Epithelial cell of esophagus (primary cell): Measurements from ENCODE around the gene PPP1R26.

ENCODE experiments used
- DNase-seq: peaks from one replicate; pipeline ENCODE4 v3.0.0; 2010; ENCODE audit warnings: low read depth
- H3K4me3 ChIP-seq: 2 replicates; pipeline ENCODE4 v1.5.1; 2011; ENCODE audit warnings: mild to moderate bottlenecking, low read length, control low read depth
- TF ChIP-seq, protein P1 (sequence below): IDR thresholded peaks from 2 replicates; pipeline ENCODE4 v1.5.1; 2011; ENCODE audit warnings: low read depth, mild to moderate bottlenecking, low read length, control low read depth, inconsistent platforms; ENCODE audit not compliant: insufficient read depth; ENCODE audit errors: missing control alignments

PPP1R26 gene

GRCh38 chr9:135515083-135515951 lies 35.7 kb downstream of the PPP1R26 start:
- no peak for DNase-seq
- TF ChIP-seq, protein P1, sequence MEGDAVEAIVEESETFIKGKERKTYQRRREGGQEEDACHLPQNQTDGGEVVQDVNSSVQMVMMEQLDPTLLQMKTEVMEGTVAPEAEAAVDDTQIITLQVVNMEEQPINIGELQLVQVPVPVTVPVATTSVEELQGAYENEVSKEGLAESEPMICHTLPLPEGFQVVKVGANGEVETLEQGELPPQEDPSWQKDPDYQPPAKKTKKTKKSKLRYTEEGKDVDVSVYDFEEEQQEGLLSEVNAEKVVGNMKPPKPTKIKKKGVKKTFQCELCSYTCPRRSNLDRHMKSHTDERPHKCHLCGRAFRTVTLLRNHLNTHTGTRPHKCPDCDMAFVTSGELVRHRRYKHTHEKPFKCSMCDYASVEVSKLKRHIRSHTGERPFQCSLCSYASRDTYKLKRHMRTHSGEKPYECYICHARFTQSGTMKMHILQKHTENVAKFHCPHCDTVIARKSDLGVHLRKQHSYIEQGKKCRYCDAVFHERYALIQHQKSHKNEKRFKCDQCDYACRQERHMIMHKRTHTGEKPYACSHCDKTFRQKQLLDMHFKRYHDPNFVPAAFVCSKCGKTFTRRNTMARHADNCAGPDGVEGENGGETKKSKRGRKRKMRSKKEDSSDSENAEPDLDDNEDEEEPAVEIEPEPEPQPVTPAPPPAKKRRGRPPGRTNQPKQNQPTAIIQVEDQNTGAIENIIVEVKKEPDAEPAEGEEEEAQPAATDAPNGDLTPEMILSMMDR: no peak
- no peak overlapping the region for H3K4me3 ChIP-seq

DNA sequence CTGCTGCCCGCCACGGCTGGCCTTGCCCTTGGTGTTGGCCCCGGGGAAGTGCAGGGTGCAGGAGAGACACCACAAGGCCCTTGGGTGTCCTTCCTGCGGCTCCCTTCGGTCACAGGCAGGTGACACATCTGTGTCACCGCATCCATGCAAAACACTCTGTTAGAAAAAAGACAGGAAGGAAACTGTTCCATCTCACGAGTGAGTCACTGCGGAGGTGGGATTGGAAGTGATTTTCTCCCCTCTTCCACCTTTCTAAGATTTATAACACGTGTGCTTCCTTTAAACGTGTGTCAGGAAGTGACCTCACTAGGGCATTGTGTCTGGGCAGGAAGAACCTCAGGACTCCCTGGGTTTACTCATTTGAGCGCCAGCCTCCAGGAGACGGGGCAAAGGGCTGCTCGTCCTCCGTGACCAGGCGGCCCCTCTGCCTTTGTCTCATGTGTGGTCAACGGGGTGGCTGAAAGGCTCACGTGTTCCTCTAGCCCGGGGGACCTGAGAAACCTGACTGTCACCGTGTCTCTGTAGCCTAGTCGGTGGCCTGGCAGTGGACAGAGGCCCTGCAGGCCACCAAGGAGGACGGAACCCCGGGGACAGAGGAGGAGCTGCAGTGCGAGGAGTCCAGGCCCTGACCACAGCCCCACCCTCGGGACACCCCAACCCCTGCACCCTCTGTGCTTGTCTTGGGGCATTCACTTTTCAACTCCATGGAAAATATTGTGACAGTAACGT lies 36.7 kb downstream of the PPP1R26 start:
- TF ChIP-seq, protein P1: no peak
- H3K4me3 ChIP-seq: no peak overlapping the region
- DNase-seq: no peak

GRCh38 chr9:135517407-135517822 lies 37.8 kb downstream of the PPP1R26 start:
- no peak overlapping the region for H3K4me3 ChIP-seq
- TF ChIP-seq, protein P1: no peak
- no peak for DNase-seq

DNA sequence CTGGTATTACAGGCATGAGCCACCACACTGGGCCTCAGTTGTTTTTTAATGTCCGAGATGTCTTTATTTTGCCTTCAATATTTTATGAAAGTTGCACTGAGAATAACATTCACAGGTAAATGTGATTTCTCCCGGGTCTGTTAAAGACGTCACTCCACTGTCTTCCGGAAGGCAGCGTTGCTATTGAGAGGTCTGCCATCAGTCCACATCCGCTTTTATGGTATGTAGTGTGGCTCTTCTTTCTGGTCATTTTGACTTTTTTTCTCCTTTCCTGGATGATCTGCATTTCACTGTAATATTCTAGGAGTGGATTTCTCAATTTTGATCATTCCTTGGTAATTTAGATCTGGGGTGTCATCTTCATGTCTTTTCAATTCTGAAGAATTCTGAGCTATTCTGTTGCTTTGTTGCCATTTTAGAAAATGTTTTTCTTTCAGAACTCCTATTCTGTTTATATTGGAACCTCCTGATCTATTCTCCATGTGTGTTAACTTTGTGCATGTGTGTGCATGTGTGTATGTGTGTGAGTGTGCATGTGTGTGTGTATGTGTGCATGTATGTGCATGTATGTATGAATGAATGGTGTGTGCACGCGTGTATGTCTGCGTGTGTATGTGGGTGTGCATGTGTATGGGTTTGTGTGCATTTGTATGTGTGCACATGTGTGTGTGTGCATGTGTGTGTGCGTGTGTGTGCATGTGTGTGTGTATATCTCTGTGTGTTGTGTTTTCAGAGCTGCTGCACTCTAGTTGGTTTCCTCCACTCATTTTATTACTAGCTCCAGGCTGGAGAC lies 39.8 kb downstream of the PPP1R26 start:
- DNase-seq: no peak
- TF ChIP-seq, protein P1: no peak

DNA sequence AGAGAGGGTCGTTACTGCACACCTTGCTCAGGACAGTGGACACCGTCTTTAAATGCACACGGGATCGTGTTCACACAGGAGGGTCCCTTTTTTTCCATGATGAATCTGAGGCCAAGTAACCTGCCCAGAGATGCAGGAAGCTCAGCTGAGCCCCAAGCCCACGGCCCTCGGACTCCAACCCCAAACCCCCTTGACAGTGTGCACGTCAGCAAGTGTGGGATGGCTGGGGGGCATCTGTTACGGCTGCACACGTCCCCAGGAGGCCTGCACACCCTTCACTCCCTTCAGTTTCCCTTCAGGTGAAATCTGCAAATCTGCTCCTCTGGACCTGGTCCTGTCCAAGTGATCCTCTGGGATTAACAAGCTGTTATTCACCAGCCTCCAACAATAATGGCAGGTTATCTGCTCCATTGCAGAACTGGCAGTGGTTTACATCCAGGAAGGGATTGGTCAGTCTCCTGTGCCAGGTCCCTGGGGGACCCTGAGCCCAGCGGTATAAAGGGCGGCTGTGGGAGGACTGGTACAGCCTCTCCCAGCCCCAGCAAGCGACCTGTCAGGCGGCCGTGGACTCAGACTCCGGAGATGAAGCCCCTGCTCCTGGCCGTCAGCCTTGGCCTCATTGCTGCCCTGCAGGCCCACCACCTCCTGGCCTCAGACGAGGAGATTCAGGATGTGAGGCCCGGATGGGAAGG lies 41.5 kb downstream of the PPP1R26 start, which contains the start of gene LCN1:
LCN1 (plus strand) TSS at position 525 of the 692 bp plus-strand sequence; CDS start at position 583, 58 bp downstream.
- H3K4me3 ChIP-seq: no peak within 1 kb of the TSS
- TF ChIP-seq, protein P1: no peak
- no peak for DNase-seq

More for the DNA sequence above, 39.8 kb downstream of the PPP1R26 start:
- no peak overlapping the region for H3K4me3 ChIP-seq

DNA sequence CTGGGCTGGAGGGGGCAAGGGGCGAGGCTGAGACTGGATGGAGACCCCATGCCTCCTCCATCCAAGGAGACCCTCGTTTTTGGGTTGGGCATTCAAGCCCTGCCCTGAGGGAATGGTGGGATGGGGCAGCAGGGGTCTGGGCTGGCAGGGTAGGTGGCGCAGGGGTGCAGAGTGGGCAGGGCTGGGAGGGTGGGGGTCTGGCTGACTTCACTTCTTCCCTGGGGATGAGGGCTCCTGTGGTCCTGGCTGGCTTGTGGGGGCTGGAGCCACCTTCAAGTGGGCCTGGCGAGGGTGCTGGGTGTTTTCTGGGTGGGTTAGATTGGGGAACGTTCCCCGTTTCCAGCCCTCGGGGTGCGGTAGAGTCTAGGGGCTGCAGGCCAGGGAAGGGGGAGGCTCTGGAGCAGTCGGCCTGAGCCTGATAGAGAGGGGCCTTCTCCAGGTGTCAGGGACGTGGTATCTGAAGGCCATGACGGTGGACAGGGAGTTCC lies 42.1 kb downstream of the PPP1R26 start:
- TF ChIP-seq, protein P1: no peak
- no peak for DNase-seq
- H3K4me3 ChIP-seq: no peak overlapping the region
